ENCODE data around the gene STPG1.

DNA sequence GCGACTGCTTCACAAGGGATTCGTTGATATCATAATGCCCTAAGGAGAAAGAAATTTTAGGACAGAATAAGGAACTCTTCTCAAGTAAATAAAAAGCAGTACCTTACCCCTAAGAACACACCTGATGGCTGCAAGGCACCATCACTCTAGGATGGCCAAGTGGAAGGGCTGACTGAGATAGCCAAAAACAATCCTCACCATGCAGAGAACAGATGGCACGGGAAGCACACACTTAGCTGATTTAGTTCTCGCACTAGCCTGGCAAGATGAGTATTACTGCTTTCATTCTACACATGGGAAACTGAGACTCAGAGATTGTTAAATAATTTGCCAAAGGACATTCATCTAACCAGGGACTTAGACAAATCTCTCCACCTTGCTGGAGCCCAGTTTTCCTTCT lies 43.8 kb downstream of the STPG1 start:
- no peak for TF ChIP-seq EZH2 (IDR thresholded peaks at IDR 0.05; ENCODE audit: borderline replicate concordance, low read length)
- TF ChIP-seq, protein P1, sequence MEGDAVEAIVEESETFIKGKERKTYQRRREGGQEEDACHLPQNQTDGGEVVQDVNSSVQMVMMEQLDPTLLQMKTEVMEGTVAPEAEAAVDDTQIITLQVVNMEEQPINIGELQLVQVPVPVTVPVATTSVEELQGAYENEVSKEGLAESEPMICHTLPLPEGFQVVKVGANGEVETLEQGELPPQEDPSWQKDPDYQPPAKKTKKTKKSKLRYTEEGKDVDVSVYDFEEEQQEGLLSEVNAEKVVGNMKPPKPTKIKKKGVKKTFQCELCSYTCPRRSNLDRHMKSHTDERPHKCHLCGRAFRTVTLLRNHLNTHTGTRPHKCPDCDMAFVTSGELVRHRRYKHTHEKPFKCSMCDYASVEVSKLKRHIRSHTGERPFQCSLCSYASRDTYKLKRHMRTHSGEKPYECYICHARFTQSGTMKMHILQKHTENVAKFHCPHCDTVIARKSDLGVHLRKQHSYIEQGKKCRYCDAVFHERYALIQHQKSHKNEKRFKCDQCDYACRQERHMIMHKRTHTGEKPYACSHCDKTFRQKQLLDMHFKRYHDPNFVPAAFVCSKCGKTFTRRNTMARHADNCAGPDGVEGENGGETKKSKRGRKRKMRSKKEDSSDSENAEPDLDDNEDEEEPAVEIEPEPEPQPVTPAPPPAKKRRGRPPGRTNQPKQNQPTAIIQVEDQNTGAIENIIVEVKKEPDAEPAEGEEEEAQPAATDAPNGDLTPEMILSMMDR (conservative IDR thresholded peaks at IDR 0.05 in 1 of 2, IDR thresholded peaks at IDR 0.05 in 1 of 2; ENCODE audit: extremely low read depth in 1 of 2, insufficient read depth in 1 of 2, low read depth in 1 of 2, low read length in 2 of 2): no peak

All from mammary epithelial cell (primary cell).